HepG2 (cell line): Measurements from ENCODE around the gene PAK1IP1. TPM values are rescaled to one million over a fixed set of nuclear protein-coding genes. Genes with fewer than 3 reads are reported as not detected.

Experiments used
- ATAC-seq: fragments of 200-7000 bp; cut with Tn5 transposase; 3 replicates; pipeline ENCODE4 v1.9.1; 2020; ENCODE audit warnings: mild to moderate bottlenecking, moderate library complexity
- BruUV-seq: library from RNA; stranded (reverse); fragments of 400-500 nt; replicated peaks from 2 replicates; lab custom pipeline; 2021; lab: Mats Ljungman, UMichigan
- CTCF ChIA-PET: fragments of 300-600 bp; formaldehyde crosslinking; extraction: SDS; loops from one replicate; lab custom pipeline; 2021; ENCODE audit warnings: low total read pairs, inconsistent platforms, low intra/inter-chr PET ratio; lab: Yijun Ruan, JAX
- POLR2A ChIA-PET: fragments of 350-600 bp; sonication (Branson Sonifier 250); formaldehyde crosslinking; loops from one replicate; lab custom pipeline; 2020; ENCODE audit warnings: antibody characterized with exemption, inconsistent platforms; lab: Yijun Ruan, JAX
- DNase-seq: peaks from one replicate; pipeline ENCODE4 v3.0.0-alpha.2; 2015; ENCODE audit warnings: low spot score
- FAIRE-seq: peaks from 3 replicates; lab custom pipeline; 2011; peaks lifted over from hg19 to GRCh38; lab: Jason Lieb, UNC
- H2AFZ ChIP-seq: one replicate; pipeline ENCODE4 v1.6.1; 2011; ENCODE audit warnings: low read length, inconsistent platforms
- H3K27ac ChIP-seq: fragments of 300-600 bp; 3 replicates; pipeline ENCODE4 v1.8.0; 2011; ENCODE audit warnings: mixed run types, mild to moderate bottlenecking, mixed read lengths, low read length, inconsistent platforms; ENCODE audit not compliant: insufficient read depth; ENCODE audit errors: extremely low read length
- H3K27me3 ChIP-seq, 2 experiments: fragments of 200-600 bp in 1 of 2; 2 replicates in 1 of 2; 3 replicates in 1 of 2; pipeline versions ENCODE4 v1.6.0 to v1.8.0; 2011; ENCODE audit warnings: low read length in 2 of 2, mild to moderate bottlenecking in 2 of 2, moderate library complexity in 2 of 2, inconsistent platforms in 1 of 2; ENCODE audit not compliant: insufficient read depth in 2 of 2, control insufficient read depth in 1 of 2
- H3K36me3 ChIP-seq, 2 experiments: fragments of 200-600 bp in 1 of 2; replicated peaks in 1 of 2; 2 replicates in 1 of 2; 3 replicates in 1 of 2; pipeline versions ENCODE4 v1.5.1 to v1.8.0; 2011; ENCODE audit warnings: low read length in 2 of 2, inconsistent platforms in 1 of 2; ENCODE audit not compliant: insufficient read depth in 2 of 2, control insufficient read depth in 1 of 2
- H3K4me1 ChIP-seq: 2 replicates; pipeline ENCODE4 v1.5.1; 2012; ENCODE audit warnings: low read length, inconsistent platforms; ENCODE audit not compliant: insufficient read depth
- H3K4me2 ChIP-seq: 2 replicates; pipeline ENCODE4 v1.6.0; 2011; ENCODE audit warnings: low read depth, low read length, inconsistent platforms
- H3K4me3 ChIP-seq, 3 experiments: fragments of 200-600 bp in 1 of 3; sonication (generic), shearing (Covaris generic) in 1 of 3; replicated peaks in 1 of 3; 2 replicates each; pipeline ENCODE4 v1.5.1; 2011 to 2016; ENCODE audit warnings: low read length in 3 of 3, inconsistent platforms in 2 of 3, low read depth in 2 of 3, mild to moderate bottlenecking in 2 of 3, control low read depth in 1 of 3, mixed read lengths in 1 of 3; ENCODE audit not compliant: insufficient read depth in 1 of 3
- H3K79me2 ChIP-seq: one replicate; pipeline ENCODE4 v1.6.1; 2011; ENCODE audit warnings: low read length, inconsistent platforms; ENCODE audit not compliant: insufficient read depth
- H3K9ac ChIP-seq: 2 replicates; pipeline ENCODE4 v1.6.0; 2011; ENCODE audit warnings: mild to moderate bottlenecking, low read depth, low read length, inconsistent platforms; ENCODE audit not compliant: insufficient read depth
- H3K9me3 ChIP-seq: 2 replicates; pipeline ENCODE4 v1.5.1; 2012; ENCODE audit warnings: mild to moderate bottlenecking, low read length
- H4K20me1 ChIP-seq: 2 replicates; pipeline ENCODE4 v1.6.0; 2011; ENCODE audit warnings: inconsistent platforms, mild to moderate bottlenecking, low read length, moderate library complexity; ENCODE audit not compliant: insufficient read depth
- ELF4 ChIP-seq: sonication (generic); formaldehyde crosslinking; IDR thresholded peaks from 2 replicates; pipeline ENCODE4 v1.5.0; 2020; ENCODE audit warnings: missing genetic modification reagents, mild to moderate bottlenecking, moderate library complexity, borderline replicate concordance
- SALL2 ChIP-seq: sonication (generic); formaldehyde crosslinking; IDR thresholded peaks from 2 replicates; pipeline ENCODE4 v1.8.1; 2023; ENCODE audit warnings: mild to moderate bottlenecking, missing genetic modification reagents, inconsistent platforms
- SNAPC5 ChIP-seq: sonication (generic); formaldehyde crosslinking; IDR thresholded peaks from 2 replicates; pipeline ENCODE4 v1.8.1; 2023; ENCODE audit warnings: mild to moderate bottlenecking, missing genetic modification reagents, borderline replicate concordance
- ZMAT3 ChIP-seq: sonication (generic); formaldehyde crosslinking; conservative IDR thresholded peaks from 2 replicates; pipeline ENCODE4 v1.7.0; 2021; ENCODE audit warnings: missing genetic modification reagents
- ZNF281 ChIP-seq: sonication (generic); formaldehyde crosslinking; IDR thresholded peaks from 2 replicates; pipeline ENCODE4 v1.4.0; 2020; ENCODE audit warnings: missing genetic modification reagents, borderline replicate concordance
- ZNF615 ChIP-seq: sonication (generic); formaldehyde crosslinking; IDR thresholded peaks from 2 replicates; pipeline ENCODE4 v1.5.0; 2020; ENCODE audit warnings: mild to moderate bottlenecking, missing genetic modification reagents, borderline replicate concordance
- ZNF709 ChIP-seq: sonication (generic); formaldehyde crosslinking; IDR thresholded peaks from 2 replicates; pipeline ENCODE4 v1.5.0; 2020; ENCODE audit warnings: mild to moderate bottlenecking, missing genetic modification reagents
- WGBS: methylation state at CpG from one replicate; pipeline ENCODE4 v1.1.6; 2017; ENCODE audit warnings: low lambda C conversion rate; 5-methylcytosine and 5-hydroxymethylcytosine counted together
- in situ Hi-C: cut with HindIII; loops from 2 replicates; pipeline ENCODE4 v1.10.0; 2017; ENCODE audit warnings: low pct_unique_long_range_greater_than_20kb; ENCODE audit not compliant: extremely low pct_ligation_motif_present
- intact Hi-C: fragments of 100-400 bp; cut with micrococcal nuclease; formaldehyde crosslinking; loops from one replicate; pipeline ENCODE4 v1.10.0; 2022; ENCODE audit not compliant: unreplicated experiment
- polyA plus RNA-seq, 8 experiments: library from polyadenylated mRNA; depleted of rRNA in 3 of 8; stranded (reverse) in 7 of 8; unstranded in 1 of 8; fragments of >200 nt; fragmentation: Illumina TruSeq in 4 of 8; extraction: Trizol in 4 of 8; gene quantifications; 2 replicates each; pipeline versions ENCODE4 v1.2.1 to v1.2.3, GENCODE V29; 2011 to 2016; ENCODE audit warnings: low read depth in 4 of 8, missing spikeins in 1 of 8, mixed read lengths in 1 of 8; ENCODE audit not compliant: insufficient read depth in 1 of 8
- total RNA-seq, 5 experiments: library from RNA; depleted of rRNA; stranded (reverse); fragments of >200 nt; fragmentation: Illumina TruSeq; extraction: Trizol; gene quantifications; 2 replicates each; pipeline ENCODE4 v1.2.3, GENCODE V29; 2016; ENCODE audit warnings: low read depth in 1 of 5
- TF ChIP-seq, protein P1 (sequence below): sonication (generic); formaldehyde crosslinking; IDR thresholded peaks from 2 replicates; pipeline ENCODE4 v1.4.0; 2020; ENCODE audit warnings: missing genetic modification reagents
- TF ChIP-seq, protein P2 (sequence below): sonication (generic); formaldehyde crosslinking; conservative IDR thresholded peaks from 2 replicates; pipeline ENCODE4 v1.8.1; 2023; ENCODE audit warnings: missing genetic modification reagents
- TF ChIP-seq, protein P3 (sequence below): sonication (generic); formaldehyde crosslinking; IDR thresholded peaks from 2 replicates; pipeline ENCODE4 v1.8.0; 2022; ENCODE audit warnings: missing genetic modification reagents, low read depth, mild to moderate bottlenecking, borderline replicate concordance

Gene PAK1IP1
- total and polyA plus RNA-seq, 2 of the 13 experiments (the other 11 are each of a cell fraction or from before 2014, with no cell fraction given) = 23.4 to 66.2 TPM

DNA sequence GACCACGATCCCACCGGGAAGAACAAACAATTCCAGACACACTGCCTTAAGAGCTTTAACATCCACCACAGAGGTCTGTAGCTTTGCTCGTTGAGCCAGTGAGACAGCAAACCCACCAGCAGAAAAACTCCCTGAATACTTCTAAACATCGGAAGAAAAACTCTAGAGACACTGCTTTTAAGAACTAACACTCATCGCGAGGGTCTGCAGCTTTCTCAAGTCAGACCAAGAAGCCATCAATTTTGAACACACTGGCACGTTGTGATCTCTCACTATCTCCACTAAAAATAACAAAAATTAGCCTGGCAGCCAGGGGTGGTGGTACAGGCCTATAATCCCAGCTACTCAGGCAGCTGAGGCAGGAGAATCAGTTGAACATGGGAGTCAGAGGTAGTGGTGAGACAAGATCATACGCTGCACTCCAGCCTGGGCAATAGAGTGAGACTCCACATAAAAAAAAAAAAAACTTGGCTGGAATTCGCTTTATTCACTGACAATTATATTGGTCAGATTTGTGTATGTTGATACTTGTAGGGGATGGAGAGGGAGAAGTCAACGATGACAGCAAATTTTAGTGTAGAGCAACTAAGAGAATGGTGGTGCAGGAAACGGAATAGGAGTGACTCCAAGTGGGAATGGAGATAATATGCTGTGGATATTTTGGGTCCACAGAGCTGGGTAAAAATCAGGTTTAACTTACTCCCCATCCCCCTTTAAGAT, 27.2 kb downstream of the PAK1IP1 start:
- in situ Hi-C loops (no loop called here), intact Hi-C loops (loop anchor here (1.0 to 2.0 kb wide), 4 partner anchors 28 to 344 kb away; partner anchors contain the start of genes C6orf52 and PAK1IP1)
- peaks cover 15% of the 10 kb centered on the region for H3K9me3 ChIP-seq
- no peaks in the 10 kb centered on the region for H3K27me3 ChIP-seq
- peak overlapping the region; percentile 49 for H2AFZ ChIP-seq
- DNase-seq (peak; percentile 28), ATAC-seq (peak; percentile 30), FAIRE-seq (no peak)
- H3K4me1 ChIP-seq = peaks cover 34% of the 10 kb centered on the region
- peak overlapping the region; percentile 46 to 78 (median 49) for H3K4me3 ChIP-seq
- BruUV-seq = TSS peak; percentile 90
- peak overlapping the region; percentile 90 for H3K9ac ChIP-seq
- 50% methylated on average over 11 of the region's 11 CpGs for WGBS
- H4K20me1 ChIP-seq = no peaks in the 10 kb centered on the region
- ChIA-PET CTCF (no interaction called here), POLR2A (interaction anchor here (0.7 to 6.6 kb wide), 23 partner anchors 11 to 480 kb away, joined by 3 to 332 read pairs (median 6); partner anchors contain the start of genes C6orf52, GCNT2, PAK1IP1 and SMIM13)
- H3K4me2 ChIP-seq = peak overlapping the region; percentile 84
- H3K79me2 ChIP-seq = peaks cover 25% of the 10 kb centered on the region
- peaks cover 7 to 14% of the 10 kb centered on the region in 2 experiments for H3K36me3 ChIP-seq
- peak overlapping the region; percentile 95 for H3K27ac ChIP-seq
- TF ChIP-seq SNAPC5 (CRISPR knock-in tag) = peak; percentile 5; the same call in 1 of the 2 replicates
- no peak for TF ChIP-seq ZNF709 (CRISPR knock-in tag)
- 0 out of 2 replicates have a peak, but pooled peaks have one; percentile 15 for TF ChIP-seq ZMAT3 (CRISPR knock-in tag)
- 0 out of 2 replicates have a peak, but pooled peaks have one; percentile 38 for TF ChIP-seq SALL2 (CRISPR knock-in tag)
- TF ChIP-seq, protein P1, sequence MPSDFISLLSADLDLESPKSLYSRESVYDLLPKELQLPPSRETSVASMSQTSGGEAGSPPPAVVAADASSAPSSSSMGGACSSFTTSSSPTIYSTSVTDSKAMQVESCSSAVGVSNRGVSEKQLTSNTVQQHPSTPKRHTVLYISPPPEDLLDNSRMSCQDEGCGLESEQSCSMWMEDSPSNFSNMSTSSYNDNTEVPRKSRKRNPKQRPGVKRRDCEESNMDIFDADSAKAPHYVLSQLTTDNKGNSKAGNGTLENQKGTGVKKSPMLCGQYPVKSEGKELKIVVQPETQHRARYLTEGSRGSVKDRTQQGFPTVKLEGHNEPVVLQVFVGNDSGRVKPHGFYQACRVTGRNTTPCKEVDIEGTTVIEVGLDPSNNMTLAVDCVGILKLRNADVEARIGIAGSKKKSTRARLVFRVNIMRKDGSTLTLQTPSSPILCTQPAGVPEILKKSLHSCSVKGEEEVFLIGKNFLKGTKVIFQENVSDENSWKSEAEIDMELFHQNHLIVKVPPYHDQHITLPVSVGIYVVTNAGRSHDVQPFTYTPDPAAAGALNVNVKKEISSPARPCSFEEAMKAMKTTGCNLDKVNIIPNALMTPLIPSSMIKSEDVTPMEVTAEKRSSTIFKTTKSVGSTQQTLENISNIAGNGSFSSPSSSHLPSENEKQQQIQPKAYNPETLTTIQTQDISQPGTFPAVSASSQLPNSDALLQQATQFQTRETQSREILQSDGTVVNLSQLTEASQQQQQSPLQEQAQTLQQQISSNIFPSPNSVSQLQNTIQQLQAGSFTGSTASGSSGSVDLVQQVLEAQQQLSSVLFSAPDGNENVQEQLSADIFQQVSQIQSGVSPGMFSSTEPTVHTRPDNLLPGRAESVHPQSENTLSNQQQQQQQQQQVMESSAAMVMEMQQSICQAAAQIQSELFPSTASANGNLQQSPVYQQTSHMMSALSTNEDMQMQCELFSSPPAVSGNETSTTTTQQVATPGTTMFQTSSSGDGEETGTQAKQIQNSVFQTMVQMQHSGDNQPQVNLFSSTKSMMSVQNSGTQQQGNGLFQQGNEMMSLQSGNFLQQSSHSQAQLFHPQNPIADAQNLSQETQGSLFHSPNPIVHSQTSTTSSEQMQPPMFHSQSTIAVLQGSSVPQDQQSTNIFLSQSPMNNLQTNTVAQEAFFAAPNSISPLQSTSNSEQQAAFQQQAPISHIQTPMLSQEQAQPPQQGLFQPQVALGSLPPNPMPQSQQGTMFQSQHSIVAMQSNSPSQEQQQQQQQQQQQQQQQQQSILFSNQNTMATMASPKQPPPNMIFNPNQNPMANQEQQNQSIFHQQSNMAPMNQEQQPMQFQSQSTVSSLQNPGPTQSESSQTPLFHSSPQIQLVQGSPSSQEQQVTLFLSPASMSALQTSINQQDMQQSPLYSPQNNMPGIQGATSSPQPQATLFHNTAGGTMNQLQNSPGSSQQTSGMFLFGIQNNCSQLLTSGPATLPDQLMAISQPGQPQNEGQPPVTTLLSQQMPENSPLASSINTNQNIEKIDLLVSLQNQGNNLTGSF (CRISPR knock-in tag) = 0 out of 2 replicates have a peak, but pooled peaks have one; percentile 14
- no peak; the same call in 1 of the 2 replicates for TF ChIP-seq ELF4 (CRISPR knock-in tag)
- TF ChIP-seq, protein P2, sequence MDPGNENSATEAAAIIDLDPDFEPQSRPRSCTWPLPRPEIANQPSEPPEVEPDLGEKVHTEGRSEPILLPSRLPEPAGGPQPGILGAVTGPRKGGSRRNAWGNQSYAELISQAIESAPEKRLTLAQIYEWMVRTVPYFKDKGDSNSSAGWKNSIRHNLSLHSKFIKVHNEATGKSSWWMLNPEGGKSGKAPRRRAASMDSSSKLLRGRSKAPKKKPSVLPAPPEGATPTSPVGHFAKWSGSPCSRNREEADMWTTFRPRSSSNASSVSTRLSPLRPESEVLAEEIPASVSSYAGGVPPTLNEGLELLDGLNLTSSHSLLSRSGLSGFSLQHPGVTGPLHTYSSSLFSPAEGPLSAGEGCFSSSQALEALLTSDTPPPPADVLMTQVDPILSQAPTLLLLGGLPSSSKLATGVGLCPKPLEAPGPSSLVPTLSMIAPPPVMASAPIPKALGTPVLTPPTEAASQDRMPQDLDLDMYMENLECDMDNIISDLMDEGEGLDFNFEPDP = 0 out of 2 replicates have a peak, but pooled peaks have one; percentile 77
- TF ChIP-seq ZNF281 (CRISPR knock-in tag) = 0 out of 2 replicates have a peak, but pooled peaks have one; percentile 5
- TF ChIP-seq ZNF615 (CRISPR knock-in tag) = 0 out of 2 replicates have a peak, but pooled peaks have one; percentile 15
- TF ChIP-seq, protein P3, sequence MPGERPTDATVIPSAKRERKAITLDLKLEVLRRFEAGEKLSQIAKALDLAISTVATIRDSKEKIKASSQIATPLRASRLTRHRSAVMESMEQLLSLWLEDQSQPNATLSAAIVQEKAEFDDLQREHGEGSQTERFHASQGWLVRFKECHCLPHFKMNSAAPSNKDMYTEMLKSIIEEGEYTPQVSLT = 0 out of 2 replicates have a peak, but pooled peaks have one; percentile 23
